ENCODE data around the gene DNMT3A. TPM values are rescaled to one million over a fixed set of nuclear protein-coding genes. Genes with fewer than 3 reads are reported as not detected.
A peak's percentile ranks its signal among the peaks of the same experiment; 100 is the strongest.

The DNMT3A gene
- total RNA-seq, 1 donor from 2014 or later: 49.9 TPM

DNA sequence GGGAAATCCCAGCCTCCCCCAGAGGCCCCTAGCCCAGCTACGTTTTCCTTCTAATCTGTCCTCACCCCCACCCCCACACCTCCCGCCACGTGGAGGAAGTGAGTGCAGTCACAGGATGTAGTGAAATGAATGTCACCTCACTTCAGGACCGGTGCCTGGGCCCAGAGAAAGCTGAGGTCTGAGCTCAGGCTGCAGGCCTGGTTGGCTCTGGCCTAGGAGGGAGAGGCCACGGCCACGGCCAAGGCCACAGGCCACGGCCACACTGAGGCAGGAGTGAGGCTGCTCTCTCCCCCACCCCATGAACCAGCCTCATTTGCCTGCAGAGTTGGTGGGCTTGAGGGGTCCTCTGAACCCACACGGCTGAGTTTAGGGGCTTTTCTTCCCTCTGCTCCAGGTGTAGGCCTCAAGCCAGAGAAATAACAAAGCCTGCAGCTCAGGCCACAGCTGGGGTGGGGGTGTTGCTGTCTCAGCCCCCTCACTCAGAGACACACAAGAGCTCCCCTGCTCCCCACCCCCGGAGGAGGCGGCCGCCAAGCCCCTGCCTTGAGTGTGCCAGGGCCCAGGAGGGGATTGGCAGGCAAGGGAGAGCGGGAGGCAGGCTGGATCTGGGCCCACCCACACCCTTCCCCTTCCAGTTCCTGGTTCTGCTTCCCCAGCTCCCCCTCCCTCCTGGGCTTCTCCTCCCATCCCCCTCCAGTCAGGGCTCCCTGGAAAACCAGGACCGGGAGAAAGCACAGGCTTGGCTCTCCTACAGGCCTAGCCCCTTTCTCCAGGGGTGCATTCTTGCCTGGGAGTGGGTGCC, 27.0 kb downstream of the DNMT3A start:
- peaks cover 37% of the 10 kb centered on the region for H3K4me1 Mint-ChIP-seq
- POLR2A ChIA-PET: interaction anchor here (0.9 to 2.4 kb wide), 5 partner anchors 10 to 48 kb away, joined by 4 to 10 read pairs (median 5); no protein-coding TSS in a partner anchor

DNA sequence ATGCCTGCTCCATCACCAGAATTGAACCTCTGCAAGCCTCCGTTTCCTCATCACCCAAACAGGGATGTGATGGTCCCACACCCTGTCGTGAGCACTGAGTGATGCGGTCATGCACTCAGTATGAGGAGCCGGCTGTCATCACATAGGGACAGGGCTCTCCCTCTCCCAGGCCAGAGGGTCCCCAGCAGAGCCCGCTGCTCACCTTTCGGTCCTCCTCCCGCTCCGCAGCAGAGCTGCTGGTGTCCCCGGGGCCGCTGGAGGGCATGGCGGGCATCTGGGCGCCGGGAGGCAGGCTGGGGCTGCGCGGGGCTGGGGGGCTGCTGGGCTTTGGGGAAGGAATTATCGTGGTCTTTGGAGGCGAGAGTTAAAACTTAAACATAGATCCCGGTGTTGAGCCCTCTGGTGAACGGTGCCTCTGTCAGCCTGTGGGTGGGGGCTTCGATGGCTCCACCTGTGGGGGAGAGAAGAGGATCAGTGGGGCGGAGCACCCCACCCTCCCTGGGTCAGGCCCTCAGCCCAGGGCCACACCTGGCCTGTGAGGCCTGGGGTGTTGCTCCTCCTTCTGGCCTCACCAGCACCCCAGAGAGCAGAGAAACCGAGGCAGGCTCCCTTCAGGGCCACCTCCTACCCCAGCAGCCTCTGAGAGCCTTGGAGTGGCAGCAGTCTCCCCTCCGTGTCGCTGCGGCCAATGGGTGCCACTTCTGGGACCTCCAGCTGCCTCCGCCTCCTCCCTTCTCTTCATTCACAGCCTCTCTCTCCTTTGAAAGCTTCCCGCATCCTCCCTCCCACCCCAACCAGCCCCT, 27.8 kb downstream of the DNMT3A start:
- Mint-ChIP-seq H3K4me3 (no peak overlapping the region), H3K27me3 (no peaks in the 10 kb centered on the region), H3K27ac (no peak overlapping the region), H3K4me1 (peaks cover 40% of the 10 kb centered on the region), H3K36me3 (ENCODE audit: low read depth) (peaks cover 31% of the 10 kb centered on the region), H3K9me3 (no peaks in the 10 kb centered on the region)
- ChIA-PET CTCF (interaction anchor here (1.1 kb wide), 1 partner anchor 35 kb away, joined by 4 read pairs; no protein-coding TSS in a partner anchor), POLR2A (interaction anchor here (0.9 to 2.4 kb wide), 3 partner anchors 10 to 48 kb away, joined by 4 to 10 read pairs (median 5); no protein-coding TSS in a partner anchor)
- TF ChIP-seq, protein P1, sequence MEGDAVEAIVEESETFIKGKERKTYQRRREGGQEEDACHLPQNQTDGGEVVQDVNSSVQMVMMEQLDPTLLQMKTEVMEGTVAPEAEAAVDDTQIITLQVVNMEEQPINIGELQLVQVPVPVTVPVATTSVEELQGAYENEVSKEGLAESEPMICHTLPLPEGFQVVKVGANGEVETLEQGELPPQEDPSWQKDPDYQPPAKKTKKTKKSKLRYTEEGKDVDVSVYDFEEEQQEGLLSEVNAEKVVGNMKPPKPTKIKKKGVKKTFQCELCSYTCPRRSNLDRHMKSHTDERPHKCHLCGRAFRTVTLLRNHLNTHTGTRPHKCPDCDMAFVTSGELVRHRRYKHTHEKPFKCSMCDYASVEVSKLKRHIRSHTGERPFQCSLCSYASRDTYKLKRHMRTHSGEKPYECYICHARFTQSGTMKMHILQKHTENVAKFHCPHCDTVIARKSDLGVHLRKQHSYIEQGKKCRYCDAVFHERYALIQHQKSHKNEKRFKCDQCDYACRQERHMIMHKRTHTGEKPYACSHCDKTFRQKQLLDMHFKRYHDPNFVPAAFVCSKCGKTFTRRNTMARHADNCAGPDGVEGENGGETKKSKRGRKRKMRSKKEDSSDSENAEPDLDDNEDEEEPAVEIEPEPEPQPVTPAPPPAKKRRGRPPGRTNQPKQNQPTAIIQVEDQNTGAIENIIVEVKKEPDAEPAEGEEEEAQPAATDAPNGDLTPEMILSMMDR (IDR thresholded peaks at IDR 0.05): no peak
- ATAC-seq (ENCODE audit: low read depth) (no peak), DNase-seq (no peak)
- intact Hi-C loops (cut with micrococcal nuclease): no loop called here

More for the DNA sequence above, 27.0 kb downstream of the DNMT3A start:
- H3K27ac Mint-ChIP-seq: no peak overlapping the region
- H3K36me3 Mint-ChIP-seq (ENCODE audit: low read depth): peaks cover 28% of the 10 kb centered on the region
- CTCF ChIA-PET: interaction anchor here (1.1 kb wide), 1 partner anchor 35 kb away, joined by 4 read pairs; no protein-coding TSS in a partner anchor
- ATAC-seq (ENCODE audit: low read depth): peak; percentile 90
- no peak overlapping the region for H3K4me3 Mint-ChIP-seq
- H3K9me3 Mint-ChIP-seq: no peaks in the 10 kb centered on the region
- no peak for DNase-seq
- intact Hi-C loops (cut with micrococcal nuclease): no loop called here
- no peaks in the 10 kb centered on the region for H3K27me3 Mint-ChIP-seq
- TF ChIP-seq, protein P1 (IDR thresholded peaks at IDR 0.05): no peak

GRCh38 chr2:25312958-25313710, 28.6 kb downstream of the DNMT3A start:
- ATAC-seq (ENCODE audit: low read depth) (no peak), DNase-seq (no peak)
- Mint-ChIP-seq H3K4me1 (peaks cover 40% of the 10 kb centered on the region), H3K36me3 (ENCODE audit: low read depth) (peaks cover 31% of the 10 kb centered on the region), H3K27me3 (no peaks in the 10 kb centered on the region), H3K27ac (no peak overlapping the region), H3K9me3 (no peaks in the 10 kb centered on the region), H3K4me3 (no peak overlapping the region)
- TF ChIP-seq, protein P1 (IDR thresholded peaks at IDR 0.05): no peak
- intact Hi-C loops (cut with micrococcal nuclease): no loop called here
- ChIA-PET CTCF (no interaction called here), POLR2A (interaction anchor here (0.6 to 0.9 kb wide), 2 partner anchors 49 to 111 kb away, joined by 3 read pairs; no protein-coding TSS in a partner anchor)

DNA sequence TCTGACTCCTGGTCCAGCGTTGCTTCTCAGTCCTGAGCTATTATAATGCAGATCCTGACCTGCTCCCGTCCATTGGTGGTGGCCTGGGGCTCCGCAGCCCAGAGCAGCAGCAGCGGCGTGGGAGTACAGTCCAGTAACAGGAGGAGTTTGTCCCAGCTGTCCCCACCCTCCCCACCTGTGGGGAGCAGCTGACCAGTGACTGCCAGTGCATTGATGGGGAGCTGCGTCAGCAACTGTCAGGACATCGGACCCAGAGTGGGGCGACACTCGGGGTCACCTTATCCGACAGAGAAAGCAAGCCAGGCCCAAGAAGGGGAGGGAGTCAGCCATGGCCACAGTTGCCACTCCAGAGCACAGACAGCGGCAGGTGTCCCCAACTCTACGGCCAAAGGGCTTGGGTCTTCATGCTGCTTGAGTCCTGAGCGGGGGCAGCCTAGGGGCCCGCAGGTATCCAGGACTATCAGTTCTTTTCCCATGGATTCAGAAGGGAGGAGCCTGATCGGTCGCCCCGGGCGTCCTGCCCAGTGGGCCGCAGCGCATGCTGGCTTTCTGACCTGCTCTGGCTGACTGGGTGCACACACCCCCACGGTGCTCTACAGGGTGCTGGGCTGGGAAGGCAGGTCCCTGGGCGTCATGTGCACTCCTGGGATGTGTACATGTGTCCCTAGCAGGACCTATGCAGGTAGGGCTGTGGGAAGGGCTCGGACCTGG, 29.7 kb downstream of the DNMT3A start:
- no peak for DNase-seq
- no peaks in the 10 kb centered on the region for H3K27me3 Mint-ChIP-seq
- H3K9me3 Mint-ChIP-seq: no peaks in the 10 kb centered on the region
- TF ChIP-seq, protein P1 (IDR thresholded peaks at IDR 0.05): no peak
- no peak overlapping the region for H3K27ac Mint-ChIP-seq
- no peak for ATAC-seq (ENCODE audit: low read depth)
- no peak overlapping the region for H3K4me3 Mint-ChIP-seq
- POLR2A ChIA-PET: interaction anchor here (0.6 to 0.9 kb wide), 2 partner anchors 50 to 109 kb away, joined by 3 read pairs; no protein-coding TSS in a partner anchor
- H3K36me3 Mint-ChIP-seq (ENCODE audit: low read depth): peaks cover 31% of the 10 kb centered on the region
- CTCF ChIA-PET: no interaction called here
- intact Hi-C loops (cut with micrococcal nuclease): no loop called here
- H3K4me1 Mint-ChIP-seq: peaks cover 36% of the 10 kb centered on the region

Measured in activated B cell treated with CpG ODN at 0.5 μM for 24 hours (primary cell).